Activated T-cell treated with anti-CD3 and anti-CD28 coated beads for 48 hours (primary cell): ENCODE results near the gene CALM3.
"Not testable (repeated sequence)": the region's sequence is repeated elsewhere in the genome, so short reads cannot be mapped to it uniquely, and the experiment has no call there.

Experiments used
- DNase-seq: peaks from one replicate; pipeline ENCODE4 v3.0.0-alpha.2; 2020; ENCODE audit warnings: low read depth

Gene CALM3

DNA sequence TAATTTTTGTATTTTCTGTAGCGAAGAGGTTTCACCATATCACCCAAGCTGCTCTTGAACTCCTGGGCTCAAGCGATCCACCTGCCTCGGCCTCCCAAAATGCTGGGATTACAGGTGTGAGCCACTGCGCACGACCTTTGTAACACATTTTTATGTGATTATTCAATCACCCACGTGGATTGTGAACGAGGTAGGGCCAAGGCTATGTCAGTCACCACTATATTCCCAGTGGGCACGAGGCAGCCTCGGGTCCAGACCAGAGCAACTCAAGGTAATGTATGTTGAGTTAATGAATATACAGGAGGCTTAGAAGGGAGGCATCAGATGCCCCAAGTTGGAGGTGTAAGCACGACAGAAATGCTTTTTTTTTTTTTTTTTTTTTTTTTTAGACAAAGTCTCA lies 14.8 kb downstream of the CALM3 start:
- no peak for DNase-seq

DNA sequence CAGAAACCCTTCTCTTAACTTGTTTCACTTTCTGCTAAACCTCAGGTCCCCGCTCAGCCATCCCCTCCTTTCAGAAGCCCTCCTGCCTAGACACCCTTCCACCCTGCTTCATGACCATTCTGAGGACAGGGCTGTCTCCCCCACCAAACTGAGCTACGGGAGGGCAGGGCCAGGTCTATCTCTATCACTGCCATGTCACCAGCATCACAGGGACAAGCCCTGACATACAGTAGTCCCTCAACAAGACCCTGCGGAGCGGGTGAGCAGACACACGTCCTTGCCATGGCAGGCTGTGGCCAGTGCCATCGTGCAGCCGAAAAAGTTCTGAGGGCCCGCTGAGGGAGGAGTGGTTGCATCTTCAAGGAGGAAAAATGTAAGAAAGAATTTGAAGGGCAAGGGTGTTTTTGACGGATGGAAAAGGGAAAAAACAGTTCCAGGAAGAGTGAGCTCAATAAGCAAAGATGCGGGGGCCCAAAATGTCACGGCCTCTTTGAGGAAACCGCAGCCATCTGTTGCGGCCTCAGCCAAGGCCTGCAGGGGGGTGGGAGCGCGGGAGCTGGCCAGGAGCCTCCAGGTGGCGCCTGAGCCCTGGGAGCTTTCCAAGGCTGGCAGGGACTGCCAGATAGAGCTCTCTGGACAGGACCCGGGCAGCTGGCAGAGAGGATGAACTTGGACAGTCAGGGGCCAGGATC lies 15.6 kb downstream of the CALM3 start:
- DNase-seq, result peak; percentile 66

DNA sequence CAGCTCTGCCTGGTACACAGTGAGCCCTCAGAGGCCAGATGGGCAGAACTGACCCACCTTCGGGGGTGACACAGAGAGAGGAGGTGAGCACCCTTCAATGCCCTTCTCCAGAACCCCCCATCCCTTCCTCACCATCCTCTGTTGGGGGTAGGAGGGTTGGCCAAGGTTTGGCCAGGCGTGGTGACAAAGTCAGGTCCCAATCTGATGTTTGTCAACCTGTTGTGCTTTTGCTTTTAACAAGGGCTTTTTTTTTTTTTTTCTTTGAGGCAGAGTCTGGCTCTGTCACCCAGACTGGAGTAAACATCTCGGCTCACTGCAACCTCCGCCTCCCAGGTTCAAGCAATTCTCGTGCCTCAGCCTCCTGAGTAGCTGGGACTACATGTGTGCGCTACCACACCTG lies 16.5 kb downstream of the CALM3 start:
- DNase-seq, result no peak

GRCh38 chr19:46618670-46619231 lies 17.6 kb downstream of the CALM3 start:
- no peak for DNase-seq

GRCh38 chr19:46620267-46620666 lies 19.1 kb downstream of the CALM3 start:
- DNase-seq, result no peak

GRCh38 chr19:46620716-46621115 lies 19.6 kb downstream of the CALM3 start:
- DNase-seq, result no peak

DNA sequence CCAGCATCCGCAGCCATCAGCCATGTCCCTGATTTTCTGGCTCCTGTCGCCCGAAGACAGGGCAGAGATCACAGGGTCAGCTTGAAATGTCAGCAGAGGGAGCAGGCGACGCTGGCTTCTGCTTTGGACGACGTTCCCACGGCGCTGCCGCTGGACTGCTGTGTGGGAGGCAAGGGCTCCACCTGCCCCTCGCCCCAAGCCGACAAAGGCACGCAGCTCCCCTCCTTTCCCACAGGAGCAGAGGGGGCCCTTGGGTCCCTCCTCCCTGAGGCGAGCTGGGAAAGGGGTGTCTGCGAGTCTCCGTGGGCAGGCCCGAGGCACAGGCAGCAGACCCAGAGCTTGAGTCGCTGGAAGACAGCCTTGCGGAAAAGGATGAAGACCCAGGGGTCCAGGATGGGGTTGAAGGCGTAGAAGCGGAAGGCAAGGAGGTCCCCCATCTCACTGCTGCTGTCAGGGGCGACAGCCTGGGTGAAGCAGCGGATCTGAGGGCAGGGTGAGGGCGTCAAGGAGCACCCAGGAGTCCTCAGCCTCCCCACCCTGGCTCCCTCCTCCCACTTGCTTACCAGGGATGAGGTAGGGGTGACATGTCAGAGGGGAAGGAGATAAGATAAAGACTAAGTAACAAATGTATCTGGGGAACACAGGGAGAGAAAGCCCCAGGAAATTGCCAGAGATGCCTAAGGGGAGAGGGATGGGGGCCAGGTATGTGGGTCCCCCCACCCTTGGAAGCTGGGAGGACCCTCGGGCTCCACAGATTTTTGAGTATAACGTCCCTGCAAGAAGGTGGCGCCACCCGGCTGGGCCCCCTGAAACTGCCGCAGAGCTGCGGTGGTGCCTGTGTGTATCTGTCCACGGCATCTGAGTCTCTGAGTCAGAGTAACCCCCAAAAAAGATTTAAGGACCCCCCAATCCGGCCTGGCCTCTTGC lies 20.3 kb downstream of the CALM3 start:
- DNase-seq, result no peak

DNA sequence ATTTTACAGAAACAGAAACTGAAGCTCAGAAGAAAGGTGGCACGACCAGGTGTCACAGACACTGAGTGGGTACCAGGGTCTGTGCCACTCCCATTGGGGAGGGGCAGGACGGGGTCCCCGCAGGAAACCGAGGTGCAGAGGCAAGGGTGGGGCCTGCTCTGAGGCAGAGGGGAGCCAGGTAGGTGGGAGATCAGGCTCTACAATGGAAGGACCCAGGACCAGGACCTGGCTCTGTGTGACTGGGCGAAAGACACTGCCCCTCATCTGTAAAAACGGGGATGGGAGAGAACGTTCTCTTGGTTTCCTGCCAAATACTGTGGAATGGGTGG lies 21.0 kb downstream of the CALM3 start:
- DNase-seq, result no peak

DNA sequence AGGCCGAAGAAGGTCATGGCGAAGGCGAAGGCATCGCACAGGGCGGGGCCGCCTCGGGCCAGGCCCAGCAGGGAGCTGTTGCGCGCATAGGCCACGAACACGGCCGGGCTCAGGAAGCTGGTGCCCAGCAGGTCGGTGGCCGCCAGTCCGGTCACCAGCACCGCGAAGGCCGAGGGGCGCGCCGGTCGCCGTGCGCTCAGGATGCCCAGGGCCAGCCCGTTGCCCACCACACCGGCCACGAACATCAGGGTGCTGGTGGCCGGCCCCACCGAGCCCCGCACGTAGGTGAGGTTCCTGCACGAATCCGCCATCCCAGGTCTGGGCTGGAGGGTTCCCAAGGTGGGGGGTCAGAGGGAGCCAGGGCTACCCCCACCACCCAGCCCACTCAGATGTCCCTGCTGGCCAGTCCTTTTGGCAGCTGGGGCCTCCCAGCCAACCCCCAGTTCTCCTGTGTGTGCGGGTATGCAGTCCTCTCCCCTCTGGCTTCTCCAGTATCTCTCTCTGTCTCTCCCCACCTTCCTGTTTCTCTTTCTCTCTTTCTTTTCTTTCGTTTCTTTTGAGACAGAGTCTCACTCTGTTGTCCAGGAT lies 22.9 kb downstream of the CALM3 start:
- DNase-seq, result no peak

DNA sequence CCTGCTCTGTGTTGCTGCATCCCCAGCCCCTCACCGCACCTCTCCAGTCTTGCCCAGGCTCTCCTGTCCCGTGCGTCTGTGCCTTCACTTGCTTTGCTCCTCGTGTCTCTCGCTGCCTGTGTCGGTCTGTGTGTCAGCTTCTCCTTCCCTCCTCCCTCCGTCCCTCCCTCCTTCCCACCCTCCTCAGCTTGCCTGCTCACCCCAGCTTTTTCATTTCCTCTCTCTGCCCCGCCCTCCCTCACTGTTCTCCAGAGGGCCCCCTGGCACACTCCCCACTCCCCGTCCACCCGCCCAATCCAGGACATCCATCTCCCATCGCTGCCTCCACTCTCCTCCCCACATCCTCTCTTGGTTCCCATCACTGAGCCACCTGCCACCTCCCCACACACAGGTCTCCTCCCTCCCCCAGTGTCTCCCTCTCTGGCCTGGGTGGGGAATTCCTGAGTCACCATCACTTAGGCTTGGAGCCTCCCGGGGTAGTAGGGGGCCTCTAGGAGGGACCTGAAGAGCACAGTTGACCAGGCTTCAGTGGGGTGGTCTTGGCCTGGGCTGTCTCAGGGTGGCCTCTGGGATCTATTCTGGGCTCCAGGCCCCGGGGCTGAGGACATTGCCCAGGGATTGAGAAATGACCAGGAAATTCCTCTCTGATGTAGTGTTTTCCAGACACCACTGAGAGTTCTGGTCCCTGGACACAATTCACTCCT lies 24.0 kb downstream of the CALM3 start, which contains the start of gene PTGIR:
Gene PTGIR, minus strand, starts transcription at position 132 of the 704 bp plus-strand sequence. CDS start 864 bp downstream, outside the sequence.
- no peak for DNase-seq

- DNase-seq, result no peak
Measured at GRCh38 chr19:46625731-46626130, 24.6 kb downstream of the CALM3 start.

DNA sequence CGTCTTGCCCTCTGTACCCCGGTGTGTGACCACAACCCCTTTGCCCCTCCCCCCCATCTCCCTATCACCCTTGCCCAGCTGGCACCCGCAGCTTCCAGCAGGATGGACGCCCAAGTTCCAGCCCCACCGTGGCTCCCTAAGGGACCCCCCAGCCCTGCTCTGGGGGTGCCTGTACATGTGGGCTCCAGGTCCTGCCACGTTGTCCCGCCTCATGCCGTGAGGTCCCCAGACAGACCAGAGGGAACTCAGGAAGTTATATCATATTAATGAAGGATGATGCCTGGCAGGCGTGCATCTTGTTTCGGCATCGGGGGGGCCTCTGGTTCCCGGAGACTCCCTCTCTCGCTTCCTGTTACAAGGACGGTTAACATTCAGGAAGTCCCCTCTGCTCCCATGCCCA lies 25.3 kb downstream of the CALM3 start:
- DNase-seq, result no peak

GRCh38 chr19:46628970-46629369 lies 27.8 kb downstream of the CALM3 start:
- not testable (repeated sequence) for DNase-seq

DNA sequence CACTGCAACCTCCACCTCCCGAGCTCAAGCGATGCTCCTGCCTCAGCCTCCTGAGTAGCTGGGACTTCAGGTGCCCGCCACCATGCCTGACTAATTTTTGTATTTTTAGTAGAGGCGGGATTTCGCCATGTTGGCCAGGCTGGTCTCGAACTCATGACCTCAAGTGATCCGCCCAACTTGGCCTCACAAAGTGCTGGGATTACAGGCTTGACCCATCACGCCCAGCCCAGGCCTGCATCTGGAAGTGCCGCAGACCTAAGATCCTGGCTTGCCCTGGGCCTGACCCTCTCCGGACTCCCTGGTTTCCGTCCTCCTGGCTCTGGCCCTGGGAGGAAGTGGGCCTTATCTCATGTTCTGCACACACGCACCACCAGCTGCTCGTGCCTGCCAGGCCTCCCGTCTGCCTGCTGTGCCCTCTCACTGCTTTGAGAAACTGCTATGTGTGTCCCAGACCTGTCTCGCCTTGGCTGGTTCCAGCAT lies 28.5 kb downstream of the CALM3 start:
- no peak for DNase-seq

DNA sequence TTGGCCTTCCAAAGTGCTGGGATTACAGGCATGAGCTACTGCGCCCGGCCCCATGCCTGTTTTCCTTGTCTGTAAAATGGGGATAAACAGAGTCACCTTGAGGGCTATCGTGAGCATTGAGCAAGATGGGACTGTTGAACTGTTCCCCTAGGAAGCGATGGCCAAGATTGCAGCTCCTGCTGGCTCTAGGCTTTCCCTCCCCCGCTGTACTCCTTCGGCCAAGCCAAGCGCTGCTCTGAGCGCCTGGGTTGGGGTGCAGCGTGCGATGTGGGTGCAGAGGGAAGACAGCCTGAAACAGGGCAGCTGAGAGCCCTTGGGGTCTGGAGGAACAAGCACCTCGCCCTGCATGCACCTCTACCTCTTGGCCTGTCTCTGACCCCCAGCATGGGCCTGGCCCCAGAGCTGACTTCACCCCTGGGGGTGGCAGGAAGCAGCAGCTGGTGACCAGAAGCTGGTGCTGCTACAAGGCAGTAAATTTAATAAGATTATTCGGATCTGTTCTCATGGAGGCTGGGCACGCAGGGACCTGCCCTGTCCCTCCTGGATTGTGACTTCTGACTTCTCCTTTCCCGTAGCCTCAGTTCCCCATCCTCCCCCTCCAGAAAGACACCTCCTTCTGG lies 29.6 kb downstream of the CALM3 start:
- DNase-seq, result no peak

DNA sequence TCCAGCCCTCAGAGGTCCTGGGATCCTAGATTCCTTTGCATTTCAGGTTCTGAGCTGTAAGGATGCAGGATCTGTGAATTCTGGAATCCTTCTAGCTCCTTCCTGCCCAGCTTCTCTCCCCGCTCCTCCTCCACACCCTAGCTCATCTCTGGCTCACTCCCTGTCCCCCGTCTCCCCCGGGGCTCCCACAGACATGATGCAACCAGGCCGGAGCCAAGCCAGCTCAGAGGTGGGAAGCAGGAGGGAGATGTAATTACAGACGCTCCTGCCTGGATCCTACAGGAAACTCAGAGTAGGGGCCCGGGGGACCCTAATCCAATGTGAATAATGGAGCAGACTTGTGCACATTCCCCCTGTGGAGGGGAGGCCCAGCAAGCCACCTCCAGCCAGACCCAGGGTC lies 30.4 kb downstream of the CALM3 start:
- DNase-seq, result no peak

DNA sequence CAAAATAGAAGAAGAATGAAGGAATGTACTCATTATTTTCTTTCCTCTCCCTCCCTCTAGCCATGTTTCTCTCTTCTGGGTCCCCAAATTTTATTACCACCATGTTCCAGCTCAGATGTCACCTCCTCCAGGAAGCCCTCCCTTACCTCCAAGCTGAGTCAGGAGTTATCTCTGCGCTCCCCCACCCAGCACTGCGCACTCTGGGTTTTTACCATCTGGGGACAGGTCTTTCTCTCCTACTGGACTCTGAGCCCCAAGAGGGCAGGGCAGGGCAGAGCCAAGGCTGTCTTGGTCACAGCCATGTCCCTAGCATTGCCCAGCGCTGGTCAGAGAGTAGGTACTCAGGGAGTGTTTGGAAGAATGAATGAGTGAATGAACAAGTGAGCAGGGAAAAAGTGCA lies 32.0 kb downstream of the CALM3 start:
- no peak for DNase-seq

DNA sequence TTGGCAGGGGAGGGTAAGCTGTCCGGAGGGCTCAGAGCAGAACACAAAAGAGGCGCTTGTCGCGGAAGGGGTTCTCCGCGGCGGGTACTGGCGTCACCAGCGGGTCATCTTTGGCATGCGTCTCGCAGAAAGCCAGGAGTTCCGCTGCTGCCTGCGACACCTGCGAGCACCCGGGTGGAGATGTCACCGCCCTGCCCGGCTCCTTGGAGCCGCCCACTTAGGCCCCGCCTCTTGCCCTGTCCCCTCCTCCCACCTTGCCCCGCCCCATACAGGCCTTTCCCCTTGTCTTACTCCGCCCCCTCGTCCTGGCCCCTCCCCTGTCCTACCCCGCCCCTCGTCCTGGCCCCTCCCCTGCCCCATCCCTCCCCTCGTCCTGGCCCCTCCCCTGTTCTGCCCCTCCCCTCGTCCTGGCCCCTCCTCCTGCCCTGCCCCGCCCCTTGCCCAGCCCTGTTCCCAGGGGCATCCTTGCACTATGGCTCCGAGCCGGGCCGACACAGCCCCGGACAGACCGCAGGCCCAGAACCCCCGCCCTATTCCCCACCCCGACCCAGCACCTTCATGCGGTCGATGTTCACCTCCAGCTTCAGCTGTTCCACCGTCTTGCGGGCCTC lies 33.0 kb downstream of the CALM3 start:
- peak; percentile 95 for DNase-seq

DNA sequence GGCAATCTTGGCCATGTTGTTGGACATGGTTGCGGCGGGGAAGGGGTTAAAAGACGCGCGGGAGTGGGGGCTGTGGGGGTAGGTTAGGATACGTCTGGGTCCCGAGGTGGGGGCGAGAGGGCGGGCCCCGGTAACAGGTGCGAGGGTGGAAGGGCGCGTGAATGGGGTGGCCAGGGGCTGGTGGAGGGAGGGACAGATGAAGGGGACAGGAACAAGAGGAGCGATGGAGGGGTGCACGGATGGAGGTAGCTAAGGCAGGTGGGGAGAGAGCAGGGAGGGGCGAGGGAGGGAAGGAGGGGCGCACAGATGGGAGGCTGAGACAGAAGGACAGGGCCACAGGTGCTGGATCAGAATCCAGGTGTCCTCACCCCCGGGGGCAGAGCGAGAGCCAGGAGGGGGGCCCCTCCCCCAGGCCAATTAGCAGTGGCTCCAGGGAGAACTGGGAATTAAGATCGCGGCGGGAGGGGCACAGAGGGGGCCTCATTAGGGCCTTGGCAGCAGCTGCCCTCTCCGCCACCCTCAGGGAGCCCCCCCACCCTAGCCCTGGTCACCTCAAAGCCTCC lies 33.6 kb downstream of the CALM3 start:
- DNase-seq, result no peak

DNA sequence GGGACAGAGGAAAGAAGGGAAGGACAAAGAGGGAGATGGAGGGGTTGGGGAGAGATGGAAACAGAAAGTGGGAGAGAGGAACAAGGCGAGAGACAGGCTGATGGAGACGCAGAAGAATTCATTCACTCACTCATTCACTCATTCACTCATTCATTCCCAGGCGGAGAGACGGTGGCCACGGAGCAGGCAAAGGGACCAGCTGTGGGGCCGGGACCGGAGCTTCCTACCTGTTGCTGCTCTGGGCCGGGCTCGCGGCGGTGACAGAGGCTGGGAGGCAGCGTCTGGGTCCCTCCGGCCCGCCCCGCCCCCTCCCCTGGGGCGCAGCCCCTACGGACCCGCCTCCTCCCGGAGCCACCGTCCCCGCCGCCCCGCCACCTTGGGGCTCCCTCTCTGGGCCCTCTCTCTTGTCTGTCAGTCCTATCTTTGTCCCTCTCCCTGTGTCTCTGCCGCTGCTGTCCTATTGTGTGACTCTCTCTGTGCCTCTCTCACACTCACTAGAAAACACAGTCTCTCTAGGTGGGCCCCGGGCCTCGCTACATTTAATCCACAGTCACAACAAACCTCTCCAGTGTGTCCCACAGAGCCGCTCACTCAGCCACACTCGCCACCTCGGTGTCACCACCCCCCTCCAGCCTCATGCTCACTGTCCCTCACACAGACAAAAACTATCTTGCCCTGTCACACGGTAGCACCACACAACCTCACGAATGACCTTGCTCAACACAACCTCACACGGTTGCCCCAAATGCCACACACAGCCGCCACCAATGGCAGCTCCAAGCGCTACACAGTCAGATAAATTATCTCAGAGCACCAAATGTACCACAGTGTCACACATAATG lies 35.0 kb downstream of the CALM3 start, which contains the start of gene GNG8:
Gene GNG8, minus strand, starts transcription at position 283 of the 842 bp plus-strand sequence. CDS start 1,520 bp downstream, outside the sequence.
- DNase-seq, result no peak
